ENCODE data around the gene ANKRD31. TPM values are rescaled to one million over a fixed set of nuclear protein-coding genes. Genes with fewer than 3 reads are reported as not detected.

Gene ANKRD31
- total RNA-seq, 1 experiment from 2014 or later = 0.09 TPM

GRCh38 chr5:75058986-75059535 is 177.6 kb downstream of the ANKRD31 start (continued):
- TF ChIP-seq SP1 (CRISPR knock-in tag; conservative IDR thresholded peaks at IDR 0.05) (no peak), E2F5 (CRISPR knock-in tag; IDR thresholded peaks at IDR 0.05) (no peak), ZNF416 (CRISPR knock-in tag; IDR thresholded peaks at IDR 0.05) (no peak), ZMAT4 (CRISPR knock-in tag; IDR thresholded peaks at IDR 0.05) (no peak), GABPB1 (CRISPR knock-in tag; IDR thresholded peaks at IDR 0.05) (no peak), ZNF512 (CRISPR knock-in tag; IDR thresholded peaks at IDR 0.05; ENCODE audit: borderline replicate concordance) (no peak), CREB1 (CRISPR knock-in tag; IDR thresholded peaks at IDR 0.05) (no peak)

GRCh38 chr5:75057561-75057960 is 179.1 kb downstream of the ANKRD31 start:
- TF ChIP-seq PREB (CRISPR knock-in tag; IDR thresholded peaks at IDR 0.05; ENCODE audit: borderline replicate concordance) (no peak), GTF2I (CRISPR knock-in tag; conservative IDR thresholded peaks at IDR 0.05) (no peak)
- H3K27ac Mint-ChIP-seq = peak overlapping the region; percentile 29
- H3K4me1 Mint-ChIP-seq = peaks cover 30% of the 10 kb centered on the region
- H3K9me3 Mint-ChIP-seq = no peaks in the 10 kb centered on the region
- DNase-seq (ENCODE audit: low spot score) (no peak), ATAC-seq (no peak)
- ChIA-PET POLR2A (interaction anchor here (1.4 kb wide), 1 partner anchor 279 kb away, joined by 3 read pairs; the partner anchor contains the start of gene HMGCR), CTCF (interaction anchor here (2.2 to 3.5 kb wide), 2 partner anchors 7 to 279 kb away, joined by 5 to 14 read pairs; partner anchors contain the start of gene HMGCR)
- no peak overlapping the region for H3K4me3 Mint-ChIP-seq
- peaks cover 21% of the 10 kb centered on the region for H3K27me3 Mint-ChIP-seq (ENCODE audit: low read depth)
- H3K36me3 Mint-ChIP-seq = no peaks in the 10 kb centered on the region

- Mint-ChIP-seq H3K27ac (peak overlapping the region; percentile 97), H3K36me3 (no peaks in the 10 kb centered on the region), H3K9me3 (no peaks in the 10 kb centered on the region), H3K4me3 (peak overlapping the region; percentile 33; the same call in 1 of the 2 replicates), H3K27me3 (ENCODE audit: low read depth) (peaks cover 39% of the 10 kb centered on the region), H3K4me1 (peaks cover 47% of the 10 kb centered on the region)
- CTCF ChIA-PET = interaction anchor here (2.2 kb wide), 2 partner anchors 181 to 281 kb away, joined by 5 to 13 read pairs; partner anchors contain the start of genes ANKRD31 and HMGCR
- ATAC-seq = peak; percentile 67
- TF ChIP-seq GABPB1 (CRISPR knock-in tag; IDR thresholded peaks at IDR 0.05) = no peak
- peak; percentile 89; the same call in 1 of the 2 replicates for TF ChIP-seq TEAD1 (CRISPR knock-in tag; IDR thresholded peaks at IDR 0.05)
- peak; percentile 65; the same call in 1 of the 2 replicates for TF ChIP-seq TEAD4 (CRISPR knock-in tag; IDR thresholded peaks at IDR 0.05)
- DNase-seq (ENCODE audit: low spot score) = peak; percentile 54
- POLR2A ChIA-PET = interaction anchor here (1.6 kb wide), 1 partner anchor 181 kb away, joined by 3 read pairs; the partner anchor contains the start of gene ANKRD31
Measured at GRCh38 chr5:75055727-75056144, 180.9 kb downstream of the ANKRD31 start.

- DNase-seq (ENCODE audit: low spot score) = peak; percentile 69
- CTCF ChIA-PET = interaction anchor here (1.2 to 2.2 kb wide), 5 partner anchors 19 to 282 kb away, joined by 3 to 13 read pairs (median 6); partner anchors contain the start of genes ANKRD31 and HMGCR
- peak; percentile 2 for ATAC-seq
- peaks cover 48% of the 10 kb centered on the region for H3K27me3 Mint-ChIP-seq (ENCODE audit: low read depth)
- H3K27ac Mint-ChIP-seq = peak overlapping the region; percentile 45
- peaks cover 56% of the 10 kb centered on the region for H3K4me1 Mint-ChIP-seq
- H3K36me3 Mint-ChIP-seq = no peaks in the 10 kb centered on the region
- H3K4me3 Mint-ChIP-seq = peak overlapping the region; percentile 80
- H3K9me3 Mint-ChIP-seq = no peaks in the 10 kb centered on the region
- POLR2A ChIA-PET = interaction anchor here (1.0 to 1.9 kb wide), 3 partner anchors 183 to 283 kb away, joined by 3 to 6 read pairs (median 5); partner anchors contain the start of genes ANKRD31 and HMGCR
- no peak for TF ChIP-seq ZNF219 (CRISPR knock-in tag; IDR thresholded peaks at IDR 0.05; ENCODE audit: borderline replicate concordance)
- TF ChIP-seq SP1 (CRISPR knock-in tag; conservative IDR thresholded peaks at IDR 0.05) = 0 out of 2 replicates have a peak, but pooled peaks have one; percentile 17
- no peak for TF ChIP-seq TP53 (CRISPR knock-in tag; IDR thresholded peaks at IDR 0.05)
- no peak for TF ChIP-seq ATF1 (CRISPR knock-in tag; IDR thresholded peaks at IDR 0.05)
- peak; percentile 48 for TF ChIP-seq USF2 (CRISPR knock-in tag; IDR thresholded peaks at IDR 0.05)
- no peak for TF ChIP-seq CTCF (IDR thresholded peaks at IDR 0.05)
Measured at GRCh38 chr5:75054134-75054930, 182.3 kb downstream of the ANKRD31 start.

All from WTC11 (cell line).